Astrocyte (in vitro differentiated cells and primary cell): Measurements from ENCODE around the gene VAV1. TPM values are rescaled to one million over a fixed set of nuclear protein-coding genes. Genes with fewer than 3 reads are reported as not detected.
"Not testable (repeated sequence)": the region's sequence is repeated elsewhere in the genome, so short reads cannot be mapped to it uniquely, and the experiment has no call there.

Experiments used
- DNase-seq: peaks from one replicate; pipeline ENCODE4 v3.0.0-alpha.2; 2010; ENCODE audit warnings: low read depth
- FAIRE-seq: peaks from 2 replicates; lab custom pipeline; 2011; peaks lifted over from hg19 to GRCh38; lab: Jason Lieb, UNC
- H2AFZ ChIP-seq: 2 replicates; pipeline ENCODE4 v1.6.0; 2012; ENCODE audit warnings: low read depth, low read length, inconsistent platforms
- H3K27ac ChIP-seq: 2 replicates; pipeline ENCODE4 v1.5.1; 2011; ENCODE audit warnings: low read depth, low read length, inconsistent platforms
- H3K27me3 ChIP-seq: 2 replicates; pipeline ENCODE4 v1.6.0; 2011; ENCODE audit warnings: low read length, inconsistent platforms; ENCODE audit not compliant: insufficient read depth
- H3K36me3 ChIP-seq: 2 replicates; pipeline ENCODE4 v1.5.1; 2011; ENCODE audit warnings: low read length, inconsistent platforms; ENCODE audit not compliant: insufficient read depth
- H3K4me1 ChIP-seq: 2 replicates; pipeline ENCODE4 v1.5.1; 2011; ENCODE audit warnings: low read length, inconsistent platforms; ENCODE audit not compliant: insufficient read depth
- H3K4me2 ChIP-seq: 2 replicates; pipeline ENCODE4 v1.6.0; 2012; ENCODE audit warnings: low read length, inconsistent platforms
- H3K4me3 ChIP-seq: 2 replicates; pipeline ENCODE4 v1.5.1; 2011; ENCODE audit warnings: low read depth, mild to moderate bottlenecking, low read length, inconsistent platforms; ENCODE audit not compliant: insufficient read depth
- H3K79me2 ChIP-seq: 2 replicates; pipeline ENCODE4 v1.6.0; 2012; ENCODE audit warnings: mild to moderate bottlenecking, low read length, inconsistent platforms; ENCODE audit not compliant: insufficient read depth
- H3K9ac ChIP-seq: 2 replicates; pipeline ENCODE4 v1.6.0; 2012; ENCODE audit warnings: mild to moderate bottlenecking, low read length, inconsistent platforms
- H3K9me3 ChIP-seq: 2 replicates; pipeline ENCODE4 v1.5.1; 2012; ENCODE audit warnings: low read depth, mild to moderate bottlenecking, low read length, inconsistent platforms; ENCODE audit not compliant: insufficient read depth
- H4K20me1 ChIP-seq: 2 replicates; pipeline ENCODE4 v1.6.0; 2012; ENCODE audit warnings: low read length, inconsistent platforms; ENCODE audit not compliant: insufficient read depth
- H3K27ac Mint-ChIP-seq: one replicate; pipeline ENCODE4 v1.8.0; 2021; ENCODE audit warnings: mild to moderate bottlenecking, mixed read lengths; ENCODE audit not compliant: unreplicated experiment
- H3K27me3 Mint-ChIP-seq: one replicate; pipeline ENCODE4 v1.8.0; 2021; ENCODE audit warnings: low read depth, mixed read lengths; ENCODE audit not compliant: unreplicated experiment
- H3K36me3 Mint-ChIP-seq: one replicate; pipeline ENCODE4 v1.8.0; 2021; ENCODE audit warnings: low read depth, mixed read lengths; ENCODE audit not compliant: unreplicated experiment
- H3K4me1 Mint-ChIP-seq: one replicate; pipeline ENCODE4 v1.8.0; 2021; ENCODE audit warnings: low read depth, mixed read lengths; ENCODE audit not compliant: unreplicated experiment
- H3K4me3 Mint-ChIP-seq: one replicate; pipeline ENCODE4 v1.8.0; 2021; ENCODE audit warnings: mild to moderate bottlenecking, moderate library complexity, mixed read lengths; ENCODE audit not compliant: unreplicated experiment
- H3K9me3 Mint-ChIP-seq: one replicate; pipeline ENCODE4 v1.8.0; 2021; ENCODE audit warnings: mild to moderate bottlenecking, mixed read lengths; ENCODE audit not compliant: unreplicated experiment
- EZH2 ChIP-seq: IDR thresholded peaks from 2 replicates; pipeline ENCODE4 v1.6.1; 2012; ENCODE audit warnings: mild to moderate bottlenecking, low read length, inconsistent platforms; ENCODE audit not compliant: insufficient read depth
- total RNA-seq: library from RNA; stranded (reverse); gene quantifications from 2 replicates; pipeline ENCODE4 v1.2.1, GENCODE V29; 2021
- TF ChIP-seq, protein P1 (sequence below): IDR thresholded peaks from 2 replicates; pipeline ENCODE4 v1.5.1; 2011; ENCODE audit warnings: low read depth, mild to moderate bottlenecking, inconsistent platforms, low read length, moderate library complexity; ENCODE audit not compliant: insufficient read depth

VAV1 gene
- total RNA-seq, 1 donor from 2014 or later: not detected

- peaks cover 3% of the 10 kb centered on the region for H3K27me3 Mint-ChIP-seq
- H3K27me3 ChIP-seq: no peaks in the 10 kb centered on the region
These were observed 95.8 kb downstream of the VAV1 start for GRCh38 chr19:6868351-6868750.

DNA sequence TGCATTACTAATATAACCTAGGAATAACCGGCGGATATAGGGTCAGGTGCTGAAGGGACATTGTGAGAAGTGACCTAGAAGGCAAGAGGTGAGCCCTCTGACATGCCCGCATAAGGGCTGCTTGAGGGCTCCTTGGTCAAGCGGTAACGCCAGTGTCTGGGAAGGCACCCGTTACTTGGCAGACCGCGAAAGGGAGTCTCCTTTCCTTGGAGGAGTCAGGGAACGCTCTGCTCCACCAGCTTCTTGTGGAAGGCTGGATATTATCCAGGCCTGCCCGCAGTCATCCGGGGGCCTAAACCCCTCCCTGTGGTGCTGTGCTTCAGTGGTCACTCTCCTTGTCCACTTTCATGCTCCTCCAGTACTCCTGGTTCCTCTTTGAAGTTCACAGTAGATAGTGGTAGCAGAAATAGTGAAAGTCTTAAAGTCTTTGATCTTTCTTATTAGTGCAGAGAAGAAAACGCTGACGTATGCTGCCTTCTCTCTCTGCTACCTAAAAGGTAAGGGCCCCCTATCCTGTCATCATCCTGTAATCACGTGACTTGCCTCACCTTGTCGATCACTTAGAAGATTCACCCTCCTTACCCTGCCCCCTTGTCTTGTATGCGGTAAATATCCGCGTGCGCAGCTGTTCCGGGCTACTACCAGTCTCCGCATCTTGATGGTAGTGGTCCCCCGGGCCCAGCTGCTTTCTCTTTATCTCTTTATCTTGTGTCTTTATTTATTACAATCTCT is 96.8 kb downstream of the VAV1 start:
- peaks cover 16% of the 10 kb centered on the region for H3K9me3 Mint-ChIP-seq
- H4K20me1 ChIP-seq, H3K9me3 ChIP-seq, H3K27ac Mint-ChIP-seq, H2AFZ ChIP-seq, H3K27me3 Mint-ChIP-seq, H3K27me3 ChIP-seq, H3K4me2 ChIP-seq, DNase-seq, H3K79me2 ChIP-seq, H3K36me3 Mint-ChIP-seq, FAIRE-seq, H3K4me1 ChIP-seq, H3K36me3 ChIP-seq, H3K4me3 ChIP-seq, H3K27ac ChIP-seq, H3K4me1 Mint-ChIP-seq, H3K9ac ChIP-seq, H3K4me3 Mint-ChIP-seq: not testable (repeated sequence)

More at GRCh38 chr19:6868351-6868750, 95.8 kb downstream of the VAV1 start:
- Histone ChIP-seq H3K4me3 (no peak overlapping the region), H3K9me3 (no peaks in the 10 kb centered on the region), H2AFZ (no peak overlapping the region), H3K4me2 (no peak overlapping the region), H3K4me1 (no peaks in the 10 kb centered on the region), H3K36me3 (no peaks in the 10 kb centered on the region), H3K79me2 (no peaks in the 10 kb centered on the region), H4K20me1 (no peaks in the 10 kb centered on the region), H3K27ac (no peak overlapping the region), H3K9ac (no peak overlapping the region)
- FAIRE-seq (no peak), DNase-seq (no peak)
- Mint-ChIP-seq H3K36me3 (no peaks in the 10 kb centered on the region), H3K9me3 (peaks cover 13% of the 10 kb centered on the region), H3K4me3 (no peak overlapping the region), H3K27ac (no peak overlapping the region), H3K4me1 (no peaks in the 10 kb centered on the region)
- TF ChIP-seq, protein P1, sequence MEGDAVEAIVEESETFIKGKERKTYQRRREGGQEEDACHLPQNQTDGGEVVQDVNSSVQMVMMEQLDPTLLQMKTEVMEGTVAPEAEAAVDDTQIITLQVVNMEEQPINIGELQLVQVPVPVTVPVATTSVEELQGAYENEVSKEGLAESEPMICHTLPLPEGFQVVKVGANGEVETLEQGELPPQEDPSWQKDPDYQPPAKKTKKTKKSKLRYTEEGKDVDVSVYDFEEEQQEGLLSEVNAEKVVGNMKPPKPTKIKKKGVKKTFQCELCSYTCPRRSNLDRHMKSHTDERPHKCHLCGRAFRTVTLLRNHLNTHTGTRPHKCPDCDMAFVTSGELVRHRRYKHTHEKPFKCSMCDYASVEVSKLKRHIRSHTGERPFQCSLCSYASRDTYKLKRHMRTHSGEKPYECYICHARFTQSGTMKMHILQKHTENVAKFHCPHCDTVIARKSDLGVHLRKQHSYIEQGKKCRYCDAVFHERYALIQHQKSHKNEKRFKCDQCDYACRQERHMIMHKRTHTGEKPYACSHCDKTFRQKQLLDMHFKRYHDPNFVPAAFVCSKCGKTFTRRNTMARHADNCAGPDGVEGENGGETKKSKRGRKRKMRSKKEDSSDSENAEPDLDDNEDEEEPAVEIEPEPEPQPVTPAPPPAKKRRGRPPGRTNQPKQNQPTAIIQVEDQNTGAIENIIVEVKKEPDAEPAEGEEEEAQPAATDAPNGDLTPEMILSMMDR: no peak
- TF ChIP-seq EZH2: no peak

- no peaks in the 10 kb centered on the region for H3K9me3 ChIP-seq
These were observed 101.4 kb downstream of the VAV1 start for GRCh38 chr19:6873708-6874431.

More at GRCh38 chr19:6873708-6874431, 101.4 kb downstream of the VAV1 start:
- Histone ChIP-seq H2AFZ (no peak overlapping the region), H3K4me1 (no peaks in the 10 kb centered on the region), H3K4me3 (no peak overlapping the region), H3K27me3 (no peaks in the 10 kb centered on the region), H3K27ac (no peak overlapping the region), H3K79me2 (no peaks in the 10 kb centered on the region), H3K9ac (no peak overlapping the region), H4K20me1 (no peaks in the 10 kb centered on the region), H3K36me3 (no peaks in the 10 kb centered on the region), H3K4me2 (no peak overlapping the region)
- TF ChIP-seq, protein P1: no peak
- no peak for TF ChIP-seq EZH2
- no peak for FAIRE-seq
- Mint-ChIP-seq H3K27ac (no peak overlapping the region), H3K4me1 (no peaks in the 10 kb centered on the region), H3K27me3 (no peaks in the 10 kb centered on the region), H3K9me3 (peaks cover 21% of the 10 kb centered on the region), H3K36me3 (no peaks in the 10 kb centered on the region), H3K4me3 (no peak overlapping the region)
- DNase-seq: no peak
